SK-N-SH (cell line): Measurements from ENCODE around the gene SLC34A3. TPM values are rescaled to one million over a fixed set of nuclear protein-coding genes. Genes with fewer than 3 reads are reported as not detected.
"Not testable (repeated sequence)": the region's sequence is repeated elsewhere in the genome, so short reads cannot be mapped to it uniquely, and the experiment has no call there.

Experiments used
- CTCF ChIA-PET: fragments of 300-600, 350-600 bp; formaldehyde crosslinking; extraction: SDS; loops from one replicate; lab custom pipeline; 2021; lab: Yijun Ruan, JAX
- POLR2A ChIA-PET: fragments of 350-600 bp; sonication (Branson Sonifier 250); formaldehyde crosslinking; extraction: SDS; loops from one replicate; lab custom pipeline; 2020; ENCODE audit warnings: antibody characterized with exemption, inconsistent platforms; lab: Yijun Ruan, JAX
- DNase-seq: peaks from one replicate; pipeline ENCODE4 v3.0.0; 2012
- H2AFZ ChIP-seq: fragments of 200-600 bp; sonication (generic); 2 replicates; pipeline ENCODE4 v1.8.1; 2016; ENCODE audit warnings: antibody characterized with exemption, mild to moderate bottlenecking, low read depth
- H3F3A ChIP-seq: fragments of 200-600 bp; sonication (generic); replicated peaks from 2 replicates; pipeline ENCODE3; 2016; ENCODE audit warnings: antibody characterized with exemption, mild to moderate bottlenecking; ENCODE audit not compliant: insufficient read depth
- H3K27ac ChIP-seq, 2 experiments: fragments of 200-500 bp in 1 of 2; fragments of 200-600 bp in 1 of 2; sonication (Bioruptor generic) in 1 of 2; sonication (generic), shearing (Covaris generic) in 1 of 2; 2 replicates each; pipeline versions ENCODE4 v1.5.1 to v1.6.1; 2014 to 2016; ENCODE audit warnings: low read depth in 2 of 2, inconsistent platforms in 1 of 2, low read length in 1 of 2, mild to moderate bottlenecking in 1 of 2, mixed read lengths in 1 of 2
- H3K27me3 ChIP-seq: fragments of 200-600 bp; sonication (generic), shearing (Covaris generic); 2 replicates; pipeline ENCODE4 v1.6.1; 2016; ENCODE audit warnings: mixed run types; ENCODE audit not compliant: insufficient read depth
- H3K36me3 ChIP-seq, 2 experiments: fragments of 200-500 bp in 1 of 2; fragments of 200-600 bp in 1 of 2; sonication (Bioruptor generic) in 1 of 2; sonication (generic) in 1 of 2; replicated peaks in 1 of 2; 2 replicates each; pipeline versions ENCODE3 to v1.5.1; 2014 to 2016; ENCODE audit warnings: low read length in 1 of 2, mild to moderate bottlenecking in 1 of 2; ENCODE audit not compliant: insufficient read depth in 2 of 2, control insufficient read depth in 1 of 2
- H3K4me1 ChIP-seq, 2 experiments: fragments of 200-500 bp in 1 of 2; fragments of 200-600 bp in 1 of 2; sonication (Bioruptor generic) in 1 of 2; sonication (generic), shearing (Covaris generic) in 1 of 2; 2 replicates each; pipeline versions ENCODE4 v1.5.1 to v1.6.1; 2014 to 2016; ENCODE audit warnings: low read depth in 1 of 2, low read length in 1 of 2, mixed run types in 1 of 2; ENCODE audit not compliant: insufficient read depth in 2 of 2, control insufficient read depth in 1 of 2
- H3K4me2 ChIP-seq: fragments of 200-600 bp; sonication (generic), shearing (Covaris generic); 2 replicates; pipeline ENCODE4 v1.6.1; 2017; ENCODE audit warnings: mixed run types
- H3K4me3 ChIP-seq, 2 experiments: fragments of 200-500 bp in 1 of 2; fragments of 200-600 bp in 1 of 2; sonication (Bioruptor generic) in 1 of 2; sonication (generic), shearing (Covaris generic) in 1 of 2; 2 replicates each; pipeline versions ENCODE4 v1.5.1 to v1.8.1; 2014 to 2016; ENCODE audit warnings: low read depth in 2 of 2, inconsistent platforms in 1 of 2, low read length in 1 of 2, mild to moderate bottlenecking in 1 of 2, mixed read lengths in 1 of 2, moderate library complexity in 1 of 2
- H3K79me2 ChIP-seq: fragments of 200-600 bp; sonication (generic); 2 replicates; pipeline ENCODE4 v1.8.1; 2017; ENCODE audit warnings: mild to moderate bottlenecking; ENCODE audit not compliant: insufficient read depth
- H3K9ac ChIP-seq: fragments of 200-600 bp; sonication (generic); 2 replicates; pipeline ENCODE4 v1.6.1; 2017; ENCODE audit warnings: mixed run types
- H3K9me2 ChIP-seq: fragments of 200-600 bp; sonication (generic); 2 replicates; pipeline ENCODE4 v1.6.1; 2017; ENCODE audit warnings: mixed run types
- H3K9me3 ChIP-seq: fragments of 200-600 bp; sonication (generic); 2 replicates; pipeline ENCODE4 v1.6.1; 2017; ENCODE audit warnings: mixed run types, mild to moderate bottlenecking, moderate library complexity
- H4K20me1 ChIP-seq: fragments of 200-600 bp; sonication (generic); 2 replicates; pipeline ENCODE4 v1.6.1; 2017; ENCODE audit warnings: mild to moderate bottlenecking, mixed run types; ENCODE audit not compliant: insufficient read depth
- CTCF ChIP-seq: fragments of 200-600 bp; sonication (generic); IDR thresholded peaks from 2 replicates; pipeline ENCODE4 v1.6.1; 2017; ENCODE audit warnings: antibody characterized with exemption, mild to moderate bottlenecking, moderate library complexity
- RAD21 ChIP-seq: IDR thresholded peaks from 2 replicates; pipeline ENCODE4 v1.6.1; 2012; ENCODE audit warnings: mild to moderate bottlenecking, low read length
- RFX5 ChIP-seq: IDR thresholded peaks from 2 replicates; pipeline ENCODE4 v1.6.1; 2012; ENCODE audit warnings: mild to moderate bottlenecking, improper control_type of control experiment, low read length
- SMC3 ChIP-seq: IDR thresholded peaks from 2 replicates; pipeline ENCODE4 v1.6.1; 2012; ENCODE audit warnings: low read depth, low read length, improper control_type of control experiment
- WGBS: methylation state at CpG from one replicate; pipeline ENCODE4 v1.1.6; 2017; ENCODE audit warnings: low lambda C conversion rate; 5-methylcytosine and 5-hydroxymethylcytosine counted together
- polyA plus RNA-seq, 3 experiments: library from polyadenylated mRNA; depleted of rRNA; stranded (reverse); fragments of >200 nt; gene quantifications; 2 replicates each; pipeline ENCODE4 v1.2.3, GENCODE V29; 2012
- TF ChIP-seq, protein P1 (sequence below): IDR thresholded peaks from 2 replicates; pipeline ENCODE4 v1.6.1; 2012; ENCODE audit warnings: mild to moderate bottlenecking, low read depth, low read length, moderate library complexity
- TF ChIP-seq, protein P2 (sequence below): IDR thresholded peaks from 2 replicates; pipeline ENCODE4 v1.4.0; 2012; ENCODE audit warnings: low read depth, borderline replicate concordance

The SLC34A3 gene
- polyA plus RNA-seq, 1 of the 3 experiments (the other 2 are of a cell fraction), result not detected

GRCh38 chr9:137256856-137257255 is 26.2 kb downstream of the SLC34A3 start (continued):
- TF ChIP-seq, protein P1, sequence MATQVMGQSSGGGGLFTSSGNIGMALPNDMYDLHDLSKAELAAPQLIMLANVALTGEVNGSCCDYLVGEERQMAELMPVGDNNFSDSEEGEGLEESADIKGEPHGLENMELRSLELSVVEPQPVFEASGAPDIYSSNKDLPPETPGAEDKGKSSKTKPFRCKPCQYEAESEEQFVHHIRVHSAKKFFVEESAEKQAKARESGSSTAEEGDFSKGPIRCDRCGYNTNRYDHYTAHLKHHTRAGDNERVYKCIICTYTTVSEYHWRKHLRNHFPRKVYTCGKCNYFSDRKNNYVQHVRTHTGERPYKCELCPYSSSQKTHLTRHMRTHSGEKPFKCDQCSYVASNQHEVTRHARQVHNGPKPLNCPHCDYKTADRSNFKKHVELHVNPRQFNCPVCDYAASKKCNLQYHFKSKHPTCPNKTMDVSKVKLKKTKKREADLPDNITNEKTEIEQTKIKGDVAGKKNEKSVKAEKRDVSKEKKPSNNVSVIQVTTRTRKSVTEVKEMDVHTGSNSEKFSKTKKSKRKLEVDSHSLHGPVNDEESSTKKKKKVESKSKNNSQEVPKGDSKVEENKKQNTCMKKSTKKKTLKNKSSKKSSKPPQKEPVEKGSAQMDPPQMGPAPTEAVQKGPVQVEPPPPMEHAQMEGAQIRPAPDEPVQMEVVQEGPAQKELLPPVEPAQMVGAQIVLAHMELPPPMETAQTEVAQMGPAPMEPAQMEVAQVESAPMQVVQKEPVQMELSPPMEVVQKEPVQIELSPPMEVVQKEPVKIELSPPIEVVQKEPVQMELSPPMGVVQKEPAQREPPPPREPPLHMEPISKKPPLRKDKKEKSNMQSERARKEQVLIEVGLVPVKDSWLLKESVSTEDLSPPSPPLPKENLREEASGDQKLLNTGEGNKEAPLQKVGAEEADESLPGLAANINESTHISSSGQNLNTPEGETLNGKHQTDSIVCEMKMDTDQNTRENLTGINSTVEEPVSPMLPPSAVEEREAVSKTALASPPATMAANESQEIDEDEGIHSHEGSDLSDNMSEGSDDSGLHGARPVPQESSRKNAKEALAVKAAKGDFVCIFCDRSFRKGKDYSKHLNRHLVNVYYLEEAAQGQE, result no peak
- TF ChIP-seq, all 33 proteins: peak for 0

DNA sequence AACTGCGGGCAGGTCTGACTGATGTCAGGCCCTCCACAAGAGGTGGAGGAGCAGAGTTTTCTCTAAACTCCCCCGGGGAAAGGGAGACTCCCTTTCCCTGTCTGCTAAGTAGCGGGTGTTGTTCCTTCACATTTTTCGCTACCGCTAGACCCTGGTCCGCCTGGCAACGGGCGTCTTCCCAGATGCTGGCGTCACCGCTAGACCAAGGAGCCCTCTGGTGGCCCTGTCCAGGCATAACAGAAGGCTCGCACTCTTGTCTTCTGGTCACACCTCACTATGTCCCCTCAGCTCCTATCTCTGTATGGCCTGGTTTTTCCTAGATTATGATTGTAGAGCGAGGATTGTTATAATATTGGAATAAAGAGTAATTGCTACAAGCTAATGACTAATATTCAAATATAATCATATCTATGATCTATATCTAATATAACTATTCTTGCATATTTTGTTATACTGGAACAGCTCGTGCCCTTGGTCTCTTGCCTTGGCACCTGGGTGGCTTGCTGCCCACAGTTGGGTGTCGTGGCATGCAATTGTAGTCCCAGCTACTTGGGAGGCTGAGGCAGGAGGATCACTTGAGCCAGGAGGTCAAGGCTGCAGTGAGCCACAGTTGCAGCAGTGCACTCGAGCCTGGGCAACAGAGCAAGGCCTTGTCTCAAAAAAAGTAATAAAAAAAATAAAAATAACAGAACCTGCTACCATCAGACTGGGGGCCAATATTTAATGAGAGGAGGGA is 31.6 kb downstream of the SLC34A3 start:
- not testable (repeated sequence) for DNase-seq
- 51% methylated on average over 6 of the region's 15 CpGs for WGBS

More for the DNA sequence above, 31.6 kb downstream of the SLC34A3 start:
- H3K9ac ChIP-seq, H3K9me3 ChIP-seq, H3K9me2 ChIP-seq, H3K27ac ChIP-seq, H3K4me1 ChIP-seq, H4K20me1 ChIP-seq, H3K4me3 ChIP-seq, H3F3A ChIP-seq, H2AFZ ChIP-seq, H3K4me2 ChIP-seq, H3K27me3 ChIP-seq: not testable (repeated sequence)
- H3K36me3 ChIP-seq, result peaks cover 15 to 29% of the 10 kb centered on the region in 2 experiments
- H3K79me2 ChIP-seq, result peaks cover 26% of the 10 kb centered on the region
- POLR2A ChIA-PET, result interaction anchor here (0.8 to 1.6 kb wide), 2 partner anchors 11 to 22 kb away, joined by 3 to 8 read pairs; partner anchors contain the start of gene TUBB4B
- 0 out of 2 replicates have a peak, but pooled peaks have one; percentile 4 for TF ChIP-seq SMC3
- peak; percentile 49 for TF ChIP-seq CTCF
- TF ChIP-seq RFX5, result peak; percentile 64; the same call in 1 of the 2 replicates
- TF ChIP-seq, protein P2, sequence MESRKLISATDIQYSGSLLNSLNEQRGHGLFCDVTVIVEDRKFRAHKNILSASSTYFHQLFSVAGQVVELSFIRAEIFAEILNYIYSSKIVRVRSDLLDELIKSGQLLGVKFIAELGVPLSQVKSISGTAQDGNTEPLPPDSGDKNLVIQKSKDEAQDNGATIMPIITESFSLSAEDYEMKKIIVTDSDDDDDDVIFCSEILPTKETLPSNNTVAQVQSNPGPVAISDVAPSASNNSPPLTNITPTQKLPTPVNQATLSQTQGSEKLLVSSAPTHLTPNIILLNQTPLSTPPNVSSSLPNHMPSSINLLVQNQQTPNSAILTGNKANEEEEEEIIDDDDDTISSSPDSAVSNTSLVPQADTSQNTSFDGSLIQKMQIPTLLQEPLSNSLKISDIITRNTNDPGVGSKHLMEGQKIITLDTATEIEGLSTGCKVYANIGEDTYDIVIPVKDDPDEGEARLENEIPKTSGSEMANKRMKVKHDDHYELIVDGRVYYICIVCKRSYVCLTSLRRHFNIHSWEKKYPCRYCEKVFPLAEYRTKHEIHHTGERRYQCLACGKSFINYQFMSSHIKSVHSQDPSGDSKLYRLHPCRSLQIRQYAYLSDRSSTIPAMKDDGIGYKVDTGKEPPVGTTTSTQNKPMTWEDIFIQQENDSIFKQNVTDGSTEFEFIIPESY, result 0 out of 2 replicates have a peak, but pooled peaks have one; percentile 31
- TF ChIP-seq RAD21, result peak; percentile 20; the same call in 1 of the 2 replicates
- CTCF ChIA-PET, result interaction anchor here (3.1 kb wide), 2 partner anchors 11 to 25 kb away, joined by 18 to 26 read pairs; no protein-coding TSS in a partner anchor
